K562 (cell line): ENCODE measurements around the gene GRK3. TPM values are rescaled to one million over a fixed set of nuclear protein-coding genes. Genes with fewer than 3 reads are reported as not detected.

ENCODE experiments used
- ATF7 ChIP-seq: fragments of 450-650 bp; IDR thresholded peaks from 2 replicates; pipeline ENCODE4 v1.7.1; 2014; ENCODE audit warnings: mild to moderate bottlenecking, moderate library complexity
- CBFA2T3 ChIP-seq: fragments of 450-650 bp; IDR thresholded peaks from 2 replicates; pipeline ENCODE4 v1.6.1; 2017
- CXXC5 ChIP-seq: fragments of 250-450 bp; sonication (Bioruptor Pico); IDR thresholded peaks from 2 replicates; pipeline ENCODE4 v1.8.0; 2022; ENCODE audit warnings: inconsistent platforms, mild to moderate bottlenecking, moderate library complexity
- EP400 ChIP-seq: fragments of 450-650 bp; IDR thresholded peaks from 2 replicates; pipeline ENCODE4 v1.6.1; 2017; ENCODE audit warnings: antibody characterized with exemption, mild to moderate bottlenecking, moderate library complexity
- ETV6 ChIP-seq, 3 experiments: fragments of 150-350 bp in 1 of 3; sonication (generic) in 1 of 3; formaldehyde crosslinking in 1 of 3; IDR thresholded peaks; 2 replicates each; pipeline versions ENCODE4 v1.6.1 to v1.8.0; 2014 to 2022; ENCODE audit warnings: borderline replicate concordance in 2 of 3, low read depth in 2 of 3, antibody characterized with exemption in 1 of 3, low read length in 1 of 3, mild to moderate bottlenecking in 1 of 3, missing genetic modification reagents in 1 of 3
- HDAC2 ChIP-seq: fragments of 450-650 bp; IDR thresholded peaks from 2 replicates; pipeline ENCODE4 v1.6.1; 2016; ENCODE audit warnings: mild to moderate bottlenecking
- HOXB6 ChIP-seq: fragments of 250-450 bp; sonication (Bioruptor Pico); IDR thresholded peaks from 2 replicates; pipeline ENCODE4 v1.5.1; 2022; ENCODE audit warnings: mild to moderate bottlenecking, borderline replicate concordance
- KDM5B ChIP-seq: fragments of 200-600 bp; sonication (generic); IDR thresholded peaks from 2 replicates; pipeline ENCODE4 v1.6.1; 2012; ENCODE audit warnings: low read depth, mild to moderate bottlenecking, moderate library complexity, low read length, control low read depth, inconsistent platforms; ENCODE audit not compliant: insufficient replicate concordance
- KLF1 ChIP-seq: fragments of 450-650 bp; IDR thresholded peaks from 2 replicates; pipeline ENCODE4 v1.6.1; 2016; ENCODE audit warnings: missing genetic modification characterization, missing compliant biosample characterization
- NCOA4 ChIP-seq: fragments of 450-650 bp; IDR thresholded peaks from 2 replicates; pipeline ENCODE4 v1.6.1; 2018; ENCODE audit warnings: mild to moderate bottlenecking; ENCODE audit not compliant: partially characterized antibody
- NFE2L1 ChIP-seq: fragments of 450-650 bp; IDR thresholded peaks from 2 replicates; pipeline ENCODE4 v1.6.1; 2016; ENCODE audit warnings: missing genetic modification characterization, low read depth, mild to moderate bottlenecking, missing compliant biosample characterization, moderate library complexity, borderline replicate concordance
- NR2C2 ChIP-seq, 2 experiments: fragments of 200-800 bp in 1 of 2; sonication (Bioruptor generic) in 1 of 2; sonication (generic) in 1 of 2; formaldehyde crosslinking in 1 of 2; IDR thresholded peaks; 2 replicates each; pipeline versions ENCODE4 v1.6.1 to v1.8.0; 2016 to 2022; ENCODE audit warnings: mild to moderate bottlenecking in 1 of 2, missing compliant biosample characterization in 1 of 2, missing genetic modification characterization in 1 of 2, missing genetic modification reagents in 1 of 2
- POLR3G ChIP-seq: IDR thresholded peaks from 2 replicates; pipeline ENCODE4 v1.6.1; 2011; ENCODE audit not compliant: insufficient read length, insufficient replicate concordance; ENCODE audit errors: extremely low read depth
- RBFOX2 ChIP-seq: fragments of 200-400 bp; formaldehyde crosslinking; IDR thresholded peaks from 2 replicates; pipeline ENCODE4 v1.6.1; 2017; ENCODE audit warnings: low read depth, mild to moderate bottlenecking, low read length, moderate library complexity
- RBM25 ChIP-seq: fragments of 200-400 bp; formaldehyde crosslinking; IDR thresholded peaks from 2 replicates; pipeline ENCODE4 v1.6.1; 2018; ENCODE audit warnings: low read length, low read depth, moderate library complexity; ENCODE audit not compliant: severe bottlenecking
- SIN3A ChIP-seq, 2 experiments: fragments of 150-350 bp in 1 of 2; IDR thresholded peaks; 2 replicates each; pipeline ENCODE4 v1.6.1; 2011 to 2016; ENCODE audit warnings: borderline replicate concordance in 2 of 2, low read depth in 2 of 2, low read length in 2 of 2, mild to moderate bottlenecking in 2 of 2, moderate library complexity in 2 of 2; ENCODE audit not compliant: control insufficient read depth in 1 of 2
- SP2 ChIP-seq: IDR thresholded peaks from 2 replicates; pipeline ENCODE4 v1.6.1; 2011; ENCODE audit warnings: mild to moderate bottlenecking, low read depth, low read length, moderate library complexity; ENCODE audit not compliant: poor library complexity, severe bottlenecking; ENCODE audit errors: extremely low read depth
- TBL1XR1 ChIP-seq, 2 experiments: IDR thresholded peaks; 2 replicates each; pipeline ENCODE4 v1.6.1; 2012; ENCODE audit warnings: improper control_type of control experiment in 2 of 2, low read length in 2 of 2, mild to moderate bottlenecking in 1 of 2
- TCF7 ChIP-seq: sonication (generic); IDR thresholded peaks from 2 replicates; pipeline ENCODE4 v1.6.1; 2016; ENCODE audit warnings: antibody characterized with exemption, borderline replicate concordance
- ZNF133 ChIP-seq: fragments of 250-450 bp; sonication (Bioruptor Pico); IDR thresholded peaks from 2 replicates; pipeline ENCODE4 v1.4.0; 2020; ENCODE audit warnings: mild to moderate bottlenecking
- ZNF217 ChIP-seq: sonication (generic); formaldehyde crosslinking; IDR thresholded peaks from 2 replicates; pipeline ENCODE4 v1.8.0; 2022; ENCODE audit warnings: mild to moderate bottlenecking, missing genetic modification reagents
- ZNF41 ChIP-seq: fragments of 250-450 bp; sonication (Bioruptor Pico); conservative IDR thresholded peaks from 2 replicates; pipeline ENCODE4 v1.4.0; 2020; ENCODE audit warnings: mild to moderate bottlenecking
- ZNF785 ChIP-seq: fragments of 250-450 bp; sonication (Bioruptor Pico); IDR thresholded peaks from 2 replicates; pipeline ENCODE4 v1.4.0; 2020; ENCODE audit warnings: mild to moderate bottlenecking
- ZNF79 ChIP-seq: fragments of 250-450 bp; sonication (Bioruptor Pico); IDR thresholded peaks from 2 replicates; pipeline ENCODE4 v1.4.0; 2020; ENCODE audit warnings: low read depth, mild to moderate bottlenecking, moderate library complexity
- polyA plus RNA-seq, 8 experiments: library from polyadenylated mRNA; depleted of rRNA in 4 of 8; stranded (reverse) in 5 of 8; unstranded in 3 of 8; fragments of >200 nt; fragmentation: Nextera tagmentation in 2 of 8; fragmentation: Illumina TruSeq in 1 of 8; extraction: Ambion mirVana in 2 of 8; extraction: Trizol in 1 of 8; gene quantifications; 2 replicates each; pipeline versions ENCODE4 v1.2.1 to v1.2.3, GENCODE V29; 2011 to 2014; ENCODE audit warnings: inconsistent platforms in 1 of 8, missing spikeins in 1 of 8
- total RNA-seq, 7 experiments: library from RNA; depleted of rRNA in 6 of 7; stranded (reverse); fragments of >200 nt in 6 of 7; fragmentation: Illumina TruSeq in 2 of 7; extraction: Trizol in 2 of 7; gene quantifications; 2 replicates each; pipeline versions ENCODE4 v1.2.1 to v1.2.3, GENCODE V29; 2011 to 2021; ENCODE audit warnings: low replicate concordance in 1 of 7
- TF ChIP-seq, protein P1 (sequence below): fragments of 450-650 bp; formaldehyde crosslinking; conservative IDR thresholded peaks from 2 replicates; pipeline ENCODE4 v1.4.0; 2022; ENCODE audit warnings: mild to moderate bottlenecking, missing genetic modification characterization
- TF ChIP-seq, protein P2 (sequence below): fragments of 450-650 bp; IDR thresholded peaks from 2 replicates; pipeline ENCODE4 v1.6.1; 2016
- TF ChIP-seq, protein P3 (sequence below): fragments of 250-450 bp; sonication (Bioruptor Pico); IDR thresholded peaks from 2 replicates; pipeline ENCODE4 v1.8.0; 2021; ENCODE audit warnings: borderline replicate concordance, mild to moderate bottlenecking, moderate library complexity; ENCODE audit not compliant: poor library complexity, severe bottlenecking

Gene GRK3
- total and polyA plus RNA-seq, 9 of the 15 experiments (the other 6 are each of a cell fraction or from before 2014, with no cell fraction given) = 1.4 to 7.6 (median 3.6) TPM

- no peak for TF ChIP-seq KDM5B
- peak; percentile 36; the same call in 1 of the 2 replicates for TF ChIP-seq ATF7
- TF ChIP-seq NFE2L1 = no peak
- TF ChIP-seq CXXC5 (CRISPR knock-in tag) = peak; percentile 34; the same call in 1 of the 2 replicates
- peak; percentile 66; the same call in 1 of the 2 replicates for TF ChIP-seq HDAC2
- TF ChIP-seq ZNF133 (CRISPR knock-in tag) = no peak
- TF ChIP-seq KLF1 (tag) = no peak
- no peak for TF ChIP-seq ZNF217 (CRISPR knock-in tag)
- no peak for TF ChIP-seq ETV6 (IDR thresholded peaks at IDR 0.05; ENCODE audit: borderline replicate concordance in 1 of 2, low read depth in 2 of 2, low read length in 1 of 2)
- TF ChIP-seq ETV6 (CRISPR knock-in tag; IDR thresholded peaks at IDR 0.05; ENCODE audit: borderline replicate concordance) = no peak
- TF ChIP-seq NCOA4 = no peak
- TF ChIP-seq SIN3A (IDR thresholded peaks at IDR 0.05; ENCODE audit: borderline replicate concordance in 2 of 2, control insufficient read depth in 1 of 2, low read depth in 2 of 2, low read length in 2 of 2) = no peak
- no peak for TF ChIP-seq RBM25
- TF ChIP-seq, protein P1, sequence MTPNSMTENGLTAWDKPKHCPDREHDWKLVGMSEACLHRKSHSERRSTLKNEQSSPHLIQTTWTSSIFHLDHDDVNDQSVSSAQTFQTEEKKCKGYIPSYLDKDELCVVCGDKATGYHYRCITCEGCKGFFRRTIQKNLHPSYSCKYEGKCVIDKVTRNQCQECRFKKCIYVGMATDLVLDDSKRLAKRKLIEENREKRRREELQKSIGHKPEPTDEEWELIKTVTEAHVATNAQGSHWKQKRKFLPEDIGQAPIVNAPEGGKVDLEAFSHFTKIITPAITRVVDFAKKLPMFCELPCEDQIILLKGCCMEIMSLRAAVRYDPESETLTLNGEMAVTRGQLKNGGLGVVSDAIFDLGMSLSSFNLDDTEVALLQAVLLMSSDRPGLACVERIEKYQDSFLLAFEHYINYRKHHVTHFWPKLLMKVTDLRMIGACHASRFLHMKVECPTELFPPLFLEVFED = no peak
- TF ChIP-seq RBFOX2 = no peak
- no peak for TF ChIP-seq ZNF79
- no peak for TF ChIP-seq ZNF785 (CRISPR knock-in tag)
- no peak for TF ChIP-seq SP2
- TF ChIP-seq CBFA2T3 = peak; percentile 93
- TF ChIP-seq TCF7 = no peak
- 0 out of 2 replicates have a peak, but pooled peaks have one; percentile 23 for TF ChIP-seq EP400
- TF ChIP-seq, protein P2, sequence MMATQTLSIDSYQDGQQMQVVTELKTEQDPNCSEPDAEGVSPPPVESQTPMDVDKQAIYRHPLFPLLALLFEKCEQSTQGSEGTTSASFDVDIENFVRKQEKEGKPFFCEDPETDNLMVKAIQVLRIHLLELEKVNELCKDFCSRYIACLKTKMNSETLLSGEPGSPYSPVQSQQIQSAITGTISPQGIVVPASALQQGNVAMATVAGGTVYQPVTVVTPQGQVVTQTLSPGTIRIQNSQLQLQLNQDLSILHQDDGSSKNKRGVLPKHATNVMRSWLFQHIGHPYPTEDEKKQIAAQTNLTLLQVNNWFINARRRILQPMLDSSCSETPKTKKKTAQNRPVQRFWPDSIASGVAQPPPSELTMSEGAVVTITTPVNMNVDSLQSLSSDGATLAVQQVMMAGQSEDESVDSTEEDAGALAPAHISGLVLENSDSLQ = peak; percentile 40; the same call in 1 of the 2 replicates
- peak in 1 of 2 experiments; percentile 86; a peak in 2 of 4 replicates for TF ChIP-seq TBL1XR1 (IDR thresholded peaks at IDR 0.05; ENCODE audit: low read length in 2 of 2)
- TF ChIP-seq, protein P3, sequence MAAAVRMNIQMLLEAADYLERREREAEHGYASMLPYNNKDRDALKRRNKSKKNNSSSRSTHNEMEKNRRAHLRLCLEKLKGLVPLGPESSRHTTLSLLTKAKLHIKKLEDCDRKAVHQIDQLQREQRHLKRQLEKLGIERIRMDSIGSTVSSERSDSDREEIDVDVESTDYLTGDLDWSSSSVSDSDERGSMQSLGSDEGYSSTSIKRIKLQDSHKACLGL (CRISPR knock-in tag) = no peak
- TF ChIP-seq POLR3G = no peak
- TF ChIP-seq HOXB6 (CRISPR knock-in tag) = no peak
- no peak for TF ChIP-seq ZNF41 (CRISPR knock-in tag)
- TF ChIP-seq NR2C2 (CRISPR knock-in tag; IDR thresholded peaks at IDR 0.05) = no peak
- TF ChIP-seq NR2C2 (tag; IDR thresholded peaks at IDR 0.05) = no peak
Observed at GRCh38 chr22:25762147-25762546, 197.7 kb downstream of the GRK3 start (continued).
